H1 (cell line): ENCODE measurements around the gene TAC4.

Experiments
- EP300 ChIP-seq, 2 experiments: IDR thresholded peaks; 1 replicate in 1 of 2; 2 replicates in 1 of 2; pipeline ENCODE4 v1.6.1; 2011 to 2012; ENCODE audit warnings: low read depth in 2 of 2, low read length in 2 of 2, mild to moderate bottlenecking in 2 of 2, borderline replicate concordance in 1 of 2, inconsistent platforms in 1 of 2, moderate library complexity in 1 of 2
- SIN3A ChIP-seq, 2 experiments: IDR thresholded peaks in 1 of 2; conservative IDR thresholded peaks in 1 of 2; 2 replicates each; pipeline ENCODE4 v1.6.1; 2011 to 2012; ENCODE audit warnings: low read length in 2 of 2, improper control_type of control experiment in 1 of 2, low read depth in 1 of 2, mild to moderate bottlenecking in 1 of 2

DNA sequence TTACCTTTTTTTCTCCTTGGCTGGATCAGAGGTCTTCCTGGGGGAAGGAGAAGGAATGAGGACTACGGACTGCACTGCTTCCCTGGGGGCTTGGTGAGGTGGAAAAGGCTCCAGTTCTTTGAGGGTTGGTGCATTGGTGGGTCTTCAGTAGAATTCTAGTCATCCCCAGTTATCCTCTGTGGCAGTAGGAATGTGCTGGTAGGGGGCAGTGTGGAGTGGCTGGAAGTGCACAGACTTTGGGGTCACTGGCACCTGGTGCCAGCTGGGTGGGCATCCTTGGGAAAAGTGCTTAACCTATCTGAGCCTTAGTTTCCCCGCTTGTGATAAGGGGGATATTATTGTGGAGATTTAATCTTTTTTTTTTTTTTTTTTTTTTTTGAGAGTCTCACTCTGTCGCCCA is 6.3 kb downstream of the TAC4 start:
- TF ChIP-seq SIN3A (conservative IDR thresholded peaks at IDR 0.05 in 1 of 2, IDR thresholded peaks at IDR 0.05 in 1 of 2; ENCODE audit: low read depth in 1 of 2, low read length in 2 of 2), result no peak
- TF ChIP-seq EP300 (IDR thresholded peaks at IDR 0.05; ENCODE audit: borderline replicate concordance in 1 of 2, low read depth in 2 of 2, low read length in 2 of 2), result no peak
